Upper lobe of left lung (tissue), 4 donors: Measurements from ENCODE around the gene POLN.

Experiments
- CTCF ChIP-seq, 6 experiments: fragments of 450-650 bp in 4 of 6; fragments of 200-600 bp in 2 of 6; sonication (generic) in 2 of 6; IDR thresholded peaks; one replicate each; pipeline ENCODE4 v1.5.1; 2016 to 2019; ENCODE audit warnings: antibody characterized with exemption in 6 of 6
- EP300 ChIP-seq, 4 donors: sonication (generic); formaldehyde crosslinking; IDR thresholded peaks; one replicate each; pipeline ENCODE4 v1.5.1; 2017; ENCODE audit warnings: antibody characterized with exemption in 4 of 4, control low read depth in 2 of 4
- POLR2A ChIP-seq, 4 donors: fragments of 450-650 bp; IDR thresholded peaks; one replicate each; pipeline ENCODE4 v1.5.1; 2016 to 2017; ENCODE audit warnings: antibody characterized with exemption in 4 of 4, mild to moderate bottlenecking in 2 of 4
- POLR2AphosphoS5 ChIP-seq, 2 donors: sonication (generic); formaldehyde crosslinking; IDR thresholded peaks; one replicate each; pipeline ENCODE4 v1.5.1; 2017; ENCODE audit warnings: antibody characterized with exemption in 2 of 2

- TF ChIP-seq CTCF (IDR thresholded peaks at IDR 0.05), result no peak
- TF ChIP-seq POLR2A (IDR thresholded peaks at IDR 0.05), result no peak
- no peak for TF ChIP-seq EP300 (IDR thresholded peaks at IDR 0.05)
- TF ChIP-seq POLR2AphosphoS5 (IDR thresholded peaks at IDR 0.05), result no peak
Measured at GRCh38 chr4:2183394-2183793, 58.5 kb downstream of the POLN start.
